ENCODE results near the gene SYCP3. TPM values are rescaled to one million over a fixed set of nuclear protein-coding genes. Genes with fewer than 3 reads are reported as not detected.

SYCP3 gene
- total and polyA plus RNA-seq, 4 donors: 0.05 to 1.2 (median 0.67) TPM

DNA sequence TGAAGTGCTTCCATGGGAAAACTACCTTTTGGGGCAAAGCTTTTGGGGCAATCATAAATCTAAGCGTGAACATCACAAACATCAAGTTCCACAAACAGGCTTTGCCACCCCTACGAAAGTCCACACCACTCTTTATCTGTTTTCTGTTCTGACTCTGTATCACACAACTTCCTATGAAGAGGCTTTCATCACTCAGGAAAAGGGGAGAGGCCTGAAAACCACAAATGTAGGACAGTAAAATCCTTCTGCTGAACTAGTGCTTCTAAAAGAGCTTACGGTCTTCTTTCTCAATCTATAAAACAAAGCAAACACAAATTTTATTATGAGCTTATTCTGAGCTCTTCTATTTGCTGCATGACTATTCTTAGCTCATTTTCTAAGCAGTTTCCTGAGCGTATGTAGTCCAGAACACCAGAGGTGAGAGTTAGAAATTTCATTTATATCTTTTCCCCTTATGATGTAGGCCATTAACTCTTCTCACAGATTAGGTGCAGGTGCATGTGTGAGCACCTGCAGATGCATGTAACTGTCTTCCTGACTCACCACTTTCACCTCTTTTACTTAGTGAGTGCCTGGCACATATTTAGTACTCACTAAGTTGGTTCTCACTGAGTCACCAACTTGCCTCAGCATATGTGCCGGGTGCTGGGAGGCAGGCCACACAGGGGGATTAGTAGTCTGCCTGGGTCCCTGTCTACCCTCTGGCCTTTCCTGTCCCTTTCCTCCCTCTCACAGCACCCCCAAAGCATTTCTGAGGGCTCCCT is 32.9 kb upstream of the SYCP3 start:
- Histone ChIP-seq H3K9me3 (ENCODE audit: control insufficient read depth in 4 of 4, insufficient read depth in 3 of 4, low read length in 3 of 4) (no peaks in the 10 kb centered on the region), H3K36me3 (ENCODE audit: control insufficient read depth in 4 of 4, insufficient read depth in 4 of 4, low read length in 4 of 4) (peaks cover 5 to 19% (median 12%) of the 10 kb centered on the region in 4 donors), H3K4me1 (ENCODE audit: control insufficient read depth in 5 of 5, insufficient read depth in 5 of 5, low read length in 5 of 5) (no peaks in the 10 kb centered on the region), H3K27ac (ENCODE audit: low read depth in 1 of 2, low read length in 1 of 2) (no peak overlapping the region), H3K27me3 (ENCODE audit: control insufficient read depth in 3 of 3, insufficient read depth in 3 of 3, low read length in 2 of 3) (no peaks in the 10 kb centered on the region), H3K4me3 (no peak overlapping the region), H3K9ac (ENCODE audit: insufficient read depth in 1 of 2, low read length in 2 of 2) (no peak overlapping the region)
- DNase-seq (no peak), ATAC-seq (ENCODE audit: insufficient read depth, low FRiP score) (no peak)
- WGBS, 2 donors: 32 to 71% methylated on average over 5 of the region's 5 CpGs
- TF ChIP-seq, protein P1, sequence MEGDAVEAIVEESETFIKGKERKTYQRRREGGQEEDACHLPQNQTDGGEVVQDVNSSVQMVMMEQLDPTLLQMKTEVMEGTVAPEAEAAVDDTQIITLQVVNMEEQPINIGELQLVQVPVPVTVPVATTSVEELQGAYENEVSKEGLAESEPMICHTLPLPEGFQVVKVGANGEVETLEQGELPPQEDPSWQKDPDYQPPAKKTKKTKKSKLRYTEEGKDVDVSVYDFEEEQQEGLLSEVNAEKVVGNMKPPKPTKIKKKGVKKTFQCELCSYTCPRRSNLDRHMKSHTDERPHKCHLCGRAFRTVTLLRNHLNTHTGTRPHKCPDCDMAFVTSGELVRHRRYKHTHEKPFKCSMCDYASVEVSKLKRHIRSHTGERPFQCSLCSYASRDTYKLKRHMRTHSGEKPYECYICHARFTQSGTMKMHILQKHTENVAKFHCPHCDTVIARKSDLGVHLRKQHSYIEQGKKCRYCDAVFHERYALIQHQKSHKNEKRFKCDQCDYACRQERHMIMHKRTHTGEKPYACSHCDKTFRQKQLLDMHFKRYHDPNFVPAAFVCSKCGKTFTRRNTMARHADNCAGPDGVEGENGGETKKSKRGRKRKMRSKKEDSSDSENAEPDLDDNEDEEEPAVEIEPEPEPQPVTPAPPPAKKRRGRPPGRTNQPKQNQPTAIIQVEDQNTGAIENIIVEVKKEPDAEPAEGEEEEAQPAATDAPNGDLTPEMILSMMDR (IDR thresholded peaks at IDR 0.05; ENCODE audit: control extremely low read depth, extremely low read depth): no peak

DNA sequence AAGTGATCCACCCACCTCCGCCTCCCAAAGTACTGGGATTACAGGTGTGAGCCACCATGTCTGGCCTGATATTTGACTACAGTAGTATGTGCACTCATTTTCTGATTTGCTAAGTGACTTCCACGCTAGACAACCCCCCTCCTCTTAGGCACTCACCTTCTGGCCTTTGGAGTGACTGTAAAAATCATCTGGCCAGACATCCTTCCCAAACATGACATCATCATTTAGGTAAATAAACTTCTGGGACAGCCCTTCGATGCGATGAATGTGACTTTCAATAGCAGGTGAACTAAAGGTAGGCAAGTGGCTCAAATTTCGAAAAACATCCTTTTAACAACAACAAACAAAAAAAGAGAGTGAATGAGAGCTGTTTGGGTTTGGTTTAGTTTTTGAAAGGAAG is 30.6 kb upstream of the SYCP3 start:
- TF ChIP-seq, protein P1 (IDR thresholded peaks at IDR 0.05; ENCODE audit: control extremely low read depth, extremely low read depth): no peak
- Histone ChIP-seq H3K36me3 (ENCODE audit: control insufficient read depth in 4 of 4, insufficient read depth in 4 of 4, low read length in 4 of 4) (peaks cover 7 to 24% (median 12%) of the 10 kb centered on the region in 4 donors), H3K4me3 (no peak overlapping the region), H3K9ac (ENCODE audit: insufficient read depth in 1 of 2, low read length in 2 of 2) (no peak overlapping the region), H3K27me3 (ENCODE audit: control insufficient read depth in 3 of 3, insufficient read depth in 3 of 3, low read length in 2 of 3) (no peaks in the 10 kb centered on the region), H3K4me1 (ENCODE audit: control insufficient read depth in 5 of 5, insufficient read depth in 5 of 5, low read length in 5 of 5) (no peaks in the 10 kb centered on the region), H3K9me3 (ENCODE audit: control insufficient read depth in 4 of 4, insufficient read depth in 3 of 4, low read length in 3 of 4) (no peaks in the 10 kb centered on the region), H3K27ac (ENCODE audit: low read depth in 1 of 2, low read length in 1 of 2) (no peak overlapping the region)
- ATAC-seq (ENCODE audit: insufficient read depth, low FRiP score): no peak
- DNase-seq: no peak
- 83 to 92% methylated on average over 5 of the region's 5 CpGs for WGBS, 2 donors

DNA sequence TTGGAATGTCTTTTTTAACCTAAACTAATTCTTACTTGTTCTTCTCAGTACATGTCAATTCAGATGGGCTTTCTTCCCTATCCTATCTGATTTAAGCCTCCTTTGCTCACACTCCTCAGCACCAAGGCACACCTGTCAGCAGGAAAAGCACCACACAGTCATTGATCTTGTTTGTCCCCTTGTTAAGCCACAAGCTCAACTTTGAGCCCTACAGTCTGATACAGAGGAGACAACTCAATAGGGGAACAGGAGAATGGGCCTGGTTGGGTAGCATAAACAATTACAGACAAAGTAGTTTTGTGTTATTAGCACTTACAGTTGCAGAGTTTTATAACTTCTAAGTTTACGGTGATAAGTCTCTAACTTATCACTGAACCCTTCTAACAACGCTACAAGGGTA is 29.5 kb upstream of the SYCP3 start:
- ATAC-seq (ENCODE audit: insufficient read depth, low FRiP score) (no peak), DNase-seq (no peak)
- Histone ChIP-seq H3K27ac (ENCODE audit: low read depth in 1 of 2, low read length in 1 of 2) (no peak overlapping the region), H3K27me3 (ENCODE audit: control insufficient read depth in 3 of 3, insufficient read depth in 3 of 3, low read length in 2 of 3) (no peaks in the 10 kb centered on the region), H3K9ac (ENCODE audit: insufficient read depth in 1 of 2, low read length in 2 of 2) (no peak overlapping the region), H3K4me3 (no peak overlapping the region), H3K36me3 (ENCODE audit: control insufficient read depth in 4 of 4, insufficient read depth in 4 of 4, low read length in 4 of 4) (peaks cover 7 to 34% (median 12%) of the 10 kb centered on the region in 4 donors), H3K4me1 (ENCODE audit: control insufficient read depth in 5 of 5, insufficient read depth in 5 of 5, low read length in 5 of 5) (peaks cover 0 to 4% (median 0%) of the 10 kb centered on the region in 5 donors), H3K9me3 (ENCODE audit: control insufficient read depth in 4 of 4, insufficient read depth in 3 of 4, low read length in 3 of 4) (no peaks in the 10 kb centered on the region)
- TF ChIP-seq, protein P1 (IDR thresholded peaks at IDR 0.05; ENCODE audit: control extremely low read depth, extremely low read depth): no peak
- WGBS, 2 donors: 90 to 97% methylated on average over 2 of the region's 2 CpGs
